ENCODE results near the gene DHRS7C. TPM values are rescaled to one million over a fixed set of nuclear protein-coding genes. Genes with fewer than 3 reads are reported as not detected.

The DHRS7C gene
- polyA plus RNA-seq, 3 donors: not detected

DNA sequence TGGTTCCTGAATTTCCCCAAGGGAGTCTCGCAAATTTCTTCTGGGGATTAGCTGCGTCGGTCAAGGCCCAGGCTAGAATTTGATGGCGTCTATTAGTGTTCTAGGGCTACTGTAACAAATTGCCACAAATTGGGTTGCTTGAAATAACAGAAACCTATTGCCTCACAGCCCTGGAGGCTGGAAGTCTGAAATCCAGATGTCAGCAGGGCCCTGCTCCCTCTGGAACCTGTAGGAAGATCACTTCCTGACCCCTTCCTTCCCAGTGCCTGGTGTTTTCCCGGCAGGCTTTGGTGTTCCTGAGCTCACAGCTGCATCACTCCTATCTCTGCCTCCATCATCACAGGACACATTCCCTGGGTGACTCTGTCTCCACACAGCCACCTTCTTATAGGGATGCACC lies 24.4 kb downstream of the DHRS7C start:
- no peak for DNase-seq
- Histone ChIP-seq H2AFZ (ENCODE audit: insufficient read depth, low read depth, low read length, poor library complexity, severe bottlenecking) (no peak overlapping the region), H3K4me2 (replicated peaks; ENCODE audit: extremely low read depth, low read length, poor library complexity, severe bottlenecking) (no peak overlapping the region), H4K20me1 (ENCODE audit: insufficient read depth, low read length) (no peaks in the 10 kb centered on the region), H3K27me3 (ENCODE audit: control insufficient read depth in 2 of 2, insufficient read depth in 2 of 2, low read length in 2 of 2) (no peaks in the 10 kb centered on the region), H3K4me1 (ENCODE audit: control insufficient read depth in 1 of 2, insufficient read depth in 2 of 2, low read length in 2 of 2) (no peaks in the 10 kb centered on the region), H3K36me3 (replicated peaks in 1 of 2; ENCODE audit: control insufficient read depth in 1 of 2, insufficient read depth in 2 of 2, low read length in 2 of 2) (no peaks in the 10 kb centered on the region), H3K27ac (ENCODE audit: low read depth in 1 of 2, low read length in 2 of 2) (no peak overlapping the region), H3K9me3 (replicated peaks in 1 of 2; ENCODE audit: control insufficient read depth in 1 of 2, insufficient read depth in 1 of 2, low read length in 2 of 2) (no peaks in the 10 kb centered on the region), H3K9ac (ENCODE audit: insufficient read depth, low read length, poor library complexity, severe bottlenecking) (no peak overlapping the region), H3K4me3 (replicated peaks in 1 of 3; ENCODE audit: low read depth in 2 of 3, low read length in 3 of 3) (no peak overlapping the region), H3K79me2 (ENCODE audit: insufficient read depth, low read length) (no peaks in the 10 kb centered on the region)
- 65% methylated on average over 2 of the region's 5 CpGs for WGBS (ENCODE audit: insufficient coverage)
- TF ChIP-seq CTCF (IDR thresholded peaks at IDR 0.05): no peak
- Mint-ChIP-seq H3K4me3 (no peak overlapping the region), H3K9me3 (no peaks in the 10 kb centered on the region), H3K36me3 (no peaks in the 10 kb centered on the region), H3K4me1 (no peaks in the 10 kb centered on the region), H3K27ac (no peak overlapping the region), H3K27me3 (ENCODE audit: low read depth in 3 of 3) (peaks cover 9 to 15% (median 14%) of the 10 kb centered on the region in 3 donors)
- intact Hi-C loops (cut with micrococcal nuclease): no loop called here

DNA sequence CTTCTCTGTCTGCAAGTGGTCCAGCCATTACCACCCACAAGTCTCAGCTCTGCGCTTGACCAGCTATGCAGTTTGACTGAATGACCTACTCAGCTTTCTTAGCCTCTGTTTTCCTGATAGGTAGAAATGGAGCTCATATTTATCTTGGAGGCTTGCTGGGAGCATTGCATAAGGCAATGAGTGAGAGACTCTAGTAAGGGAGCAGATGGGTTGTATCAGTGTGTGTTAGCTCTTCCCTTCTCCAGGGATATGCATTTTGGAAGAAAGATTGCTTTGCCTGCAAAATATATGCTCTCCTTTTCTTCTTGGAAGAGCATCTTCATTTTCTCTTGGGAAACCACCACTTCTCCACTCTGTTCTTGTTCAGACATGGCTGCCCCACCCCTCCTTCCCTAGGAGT lies 26.1 kb downstream of the DHRS7C start:
- no peak for TF ChIP-seq CTCF (IDR thresholded peaks at IDR 0.05)
- Mint-ChIP-seq H3K27ac (peak overlapping the region in 1 of 7 donors; percentile 20), H3K9me3 (no peaks in the 10 kb centered on the region), H3K4me1 (no peaks in the 10 kb centered on the region), H3K27me3 (ENCODE audit: low read depth in 3 of 3) (peaks cover 9 to 17% (median 14%) of the 10 kb centered on the region in 3 donors), H3K4me3 (no peak overlapping the region), H3K36me3 (no peaks in the 10 kb centered on the region)
- no CpG with 5 or more reads among the region's 1 CpG for WGBS (ENCODE audit: insufficient coverage)
- no peak overlapping the region for H3K9ac ChIP-seq (ENCODE audit: insufficient read depth, low read length, poor library complexity, severe bottlenecking)
- no peaks in the 10 kb centered on the region for H4K20me1 ChIP-seq (ENCODE audit: insufficient read depth, low read length)
- H3K4me1 ChIP-seq (ENCODE audit: control insufficient read depth in 1 of 2, insufficient read depth in 2 of 2, low read length in 2 of 2): no peaks in the 10 kb centered on the region
- no peak overlapping the region for H3K4me2 ChIP-seq (replicated peaks; ENCODE audit: extremely low read depth, low read length, poor library complexity, severe bottlenecking)
- no peak for DNase-seq
- no peaks in the 10 kb centered on the region for H3K9me3 ChIP-seq (replicated peaks in 1 of 2; ENCODE audit: control insufficient read depth in 1 of 2, insufficient read depth in 1 of 2, low read length in 2 of 2)
- no peak overlapping the region for H3K4me3 ChIP-seq (replicated peaks in 1 of 3; ENCODE audit: low read depth in 2 of 3, low read length in 3 of 3)
- no peak overlapping the region for H2AFZ ChIP-seq (ENCODE audit: insufficient read depth, low read depth, low read length, poor library complexity, severe bottlenecking)
- H3K36me3 ChIP-seq (replicated peaks in 1 of 2; ENCODE audit: control insufficient read depth in 1 of 2, insufficient read depth in 2 of 2, low read length in 2 of 2): no peaks in the 10 kb centered on the region
- no peaks in the 10 kb centered on the region for H3K79me2 ChIP-seq (ENCODE audit: insufficient read depth, low read length)
- H3K27ac ChIP-seq (ENCODE audit: low read depth in 1 of 2, low read length in 2 of 2): no peak overlapping the region
- intact Hi-C loops (cut with micrococcal nuclease): no loop called here
- H3K27me3 ChIP-seq (ENCODE audit: control insufficient read depth in 2 of 2, insufficient read depth in 2 of 2, low read length in 2 of 2): no peaks in the 10 kb centered on the region

Data from CD14-positive monocyte (primary cell).